ENCODE measurements around the gene DOCK3. TPM values are rescaled to one million over a fixed set of nuclear protein-coding genes. Genes with fewer than 3 reads are reported as not detected.
"Not testable (repeated sequence)": the region's sequence is repeated elsewhere in the genome, so short reads cannot be mapped to it uniquely, and the experiment has no call there.

DOCK3 gene
- polyA plus RNA-seq, 2 of the 4 experiments (the other 2 are of a cell fraction): 0.40 to 0.46 TPM

DNA sequence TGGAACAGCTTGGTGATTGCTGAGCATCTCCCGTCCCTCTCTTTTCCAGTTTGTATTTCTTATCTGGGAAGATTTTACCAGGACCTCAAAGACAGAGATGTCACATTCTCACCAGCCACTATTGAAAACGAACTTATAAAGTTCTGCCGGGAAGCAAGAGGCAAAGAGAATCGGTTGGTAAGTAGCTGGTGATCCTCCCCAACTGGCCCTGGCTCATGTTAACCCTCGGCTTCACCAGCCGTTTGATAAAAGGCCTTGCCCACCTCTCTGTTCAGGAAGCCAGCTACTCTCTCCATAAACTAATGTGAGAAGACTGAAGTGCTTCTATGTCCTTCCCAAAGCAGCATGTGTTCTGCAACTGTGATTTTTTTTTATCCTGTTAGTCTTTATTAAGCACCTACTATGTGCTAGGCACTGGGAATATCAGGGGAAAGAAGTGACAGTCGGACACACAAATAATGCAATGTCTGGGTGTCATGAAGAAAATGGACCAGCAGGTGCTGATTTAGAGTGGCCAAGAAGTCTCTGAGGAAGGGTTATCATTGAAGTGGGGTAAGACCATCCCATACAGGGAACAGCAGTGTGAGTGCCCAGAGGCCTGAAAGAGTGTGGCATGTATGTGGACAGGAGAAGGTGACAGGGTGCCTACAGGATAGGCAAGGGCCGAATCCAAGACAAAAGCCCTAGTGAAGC, 711.6 kb downstream of the DOCK3 start:
- no peak for DNase-seq (ENCODE audit: low read depth in 1 of 2, low spot score in 1 of 2)
- Histone ChIP-seq H3K4me1 (peaks cover 36% of the 10 kb centered on the region), H3K4me2 (peak overlapping the region; percentile 98), H3K27ac (peak overlapping the region; percentile 85 to 99), H3K4me3 (peak overlapping the region; percentile 95), H3K9me3 (no peaks in the 10 kb centered on the region)
- WGBS (ENCODE audit: missing lambda C conversion rate): 26% methylated on average over 8 of the region's 8 CpGs
- FAIRE-seq: no peak
- CTCF ChIA-PET: interaction anchor here (4.4 to 9.2 kb wide), 2 partner anchors 295 to 772 kb away, joined by 26 to 106 read pairs; partner anchors contain the start of genes CISH and MAPKAPK3
- ATAC-seq: no peak
- no peak for TF ChIP-seq HOXB13 (CRISPR knock-in tag; IDR thresholded peaks at IDR 0.05; ENCODE audit: low read depth)
- TF ChIP-seq FOSL2 (IDR thresholded peaks at IDR 0.05): no peak
- TF ChIP-seq FOSL2 (CRISPR knock-in tag; IDR thresholded peaks at IDR 0.05): no peak
- TF ChIP-seq, protein P1, sequence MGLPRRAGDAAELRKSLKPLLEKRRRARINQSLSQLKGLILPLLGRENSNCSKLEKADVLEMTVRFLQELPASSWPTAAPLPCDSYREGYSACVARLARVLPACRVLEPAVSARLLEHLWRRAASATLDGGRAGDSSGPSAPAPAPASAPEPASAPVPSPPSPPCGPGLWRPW (IDR thresholded peaks at IDR 0.05): no peak
- TF ChIP-seq RCOR1 (IDR thresholded peaks at IDR 0.05; ENCODE audit: low read depth, low read length): no peak
- TF ChIP-seq ZSCAN20 (CRISPR knock-in tag; IDR thresholded peaks at IDR 0.05): no peak
- TF ChIP-seq NR3C1 (IDR thresholded peaks at IDR 0.05): no peak
- TF ChIP-seq CHD4 (IDR thresholded peaks at IDR 0.05; ENCODE audit: borderline replicate concordance): no peak
- TF ChIP-seq NPAS2 (CRISPR knock-in tag; IDR thresholded peaks at IDR 0.05; ENCODE audit: borderline replicate concordance): no peak
- TF ChIP-seq, protein P2, sequence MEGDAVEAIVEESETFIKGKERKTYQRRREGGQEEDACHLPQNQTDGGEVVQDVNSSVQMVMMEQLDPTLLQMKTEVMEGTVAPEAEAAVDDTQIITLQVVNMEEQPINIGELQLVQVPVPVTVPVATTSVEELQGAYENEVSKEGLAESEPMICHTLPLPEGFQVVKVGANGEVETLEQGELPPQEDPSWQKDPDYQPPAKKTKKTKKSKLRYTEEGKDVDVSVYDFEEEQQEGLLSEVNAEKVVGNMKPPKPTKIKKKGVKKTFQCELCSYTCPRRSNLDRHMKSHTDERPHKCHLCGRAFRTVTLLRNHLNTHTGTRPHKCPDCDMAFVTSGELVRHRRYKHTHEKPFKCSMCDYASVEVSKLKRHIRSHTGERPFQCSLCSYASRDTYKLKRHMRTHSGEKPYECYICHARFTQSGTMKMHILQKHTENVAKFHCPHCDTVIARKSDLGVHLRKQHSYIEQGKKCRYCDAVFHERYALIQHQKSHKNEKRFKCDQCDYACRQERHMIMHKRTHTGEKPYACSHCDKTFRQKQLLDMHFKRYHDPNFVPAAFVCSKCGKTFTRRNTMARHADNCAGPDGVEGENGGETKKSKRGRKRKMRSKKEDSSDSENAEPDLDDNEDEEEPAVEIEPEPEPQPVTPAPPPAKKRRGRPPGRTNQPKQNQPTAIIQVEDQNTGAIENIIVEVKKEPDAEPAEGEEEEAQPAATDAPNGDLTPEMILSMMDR (IDR thresholded peaks at IDR 0.05): no peak
- TF ChIP-seq BHLHE40 (IDR thresholded peaks at IDR 0.05; ENCODE audit: low read depth, low read length): no peak
- POLR2A ChIA-PET: interaction anchor here (1.6 kb wide), 1 partner anchor 817 kb away, joined by 9 read pairs; the partner anchor contains the start of gene HEMK1

- H3K4me3 ChIP-seq: peak overlapping the region; percentile 95
- no peak for TF ChIP-seq JUN (IDR thresholded peaks at IDR 0.05)
- no peak for TF ChIP-seq EP300 (IDR thresholded peaks at IDR 0.05)
- TF ChIP-seq FOXS1 (CRISPR knock-in tag; IDR thresholded peaks at IDR 0.05): no peak
- TF ChIP-seq RCOR1 (IDR thresholded peaks at IDR 0.05; ENCODE audit: low read depth, low read length): no peak
- no peak for TF ChIP-seq RNF2 (IDR thresholded peaks at IDR 0.05; ENCODE audit: borderline replicate concordance, low read depth)
- POLR2A ChIA-PET: no interaction called here
- DNase-seq (ENCODE audit: low read depth in 1 of 2, low spot score in 1 of 2): no peak
- no peaks in the 10 kb centered on the region for H3K9me3 ChIP-seq
- CTCF ChIA-PET: interaction anchor here (4.4 to 9.2 kb wide), 2 partner anchors 295 to 773 kb away, joined by 26 to 106 read pairs; partner anchors contain the start of genes CISH and MAPKAPK3
- no peak for ATAC-seq
- peak overlapping the region; percentile 98 for H3K4me2 ChIP-seq
- FAIRE-seq: no peak
- H3K4me1 ChIP-seq: peaks cover 36% of the 10 kb centered on the region
- H3K27ac ChIP-seq: no peak overlapping the region; a peak in 1 of 6 replicates
- WGBS (ENCODE audit: missing lambda C conversion rate): 80% methylated on average over 5 of the region's 5 CpGs
These were observed 712.1 kb downstream of the DOCK3 start for GRCh38 chr3:51386852-51387229.

GRCh38 chr3:51387281-51387680, 712.6 kb downstream of the DOCK3 start:
- FAIRE-seq; H3K4me3 ChIP-seq; H3K27ac ChIP-seq; DNase-seq (ENCODE audit: low read depth in 1 of 2, low spot score in 1 of 2); POLR2A ChIA-PET; H3K9me3 ChIP-seq; ATAC-seq: not testable (repeated sequence)
- peak overlapping the region; percentile 98 for H3K4me2 ChIP-seq
- peaks cover 37% of the 10 kb centered on the region for H3K4me1 ChIP-seq
- CTCF ChIA-PET: interaction anchor here (0.6 to 9.2 kb wide), 5 partner anchors 9 to 773 kb away, joined by 3 to 106 read pairs (median 26); partner anchors contain the start of genes CISH, DOCK3 and MAPKAPK3
- 83% methylated on average over 6 of the region's 6 CpGs for WGBS (ENCODE audit: missing lambda C conversion rate)

DNA sequence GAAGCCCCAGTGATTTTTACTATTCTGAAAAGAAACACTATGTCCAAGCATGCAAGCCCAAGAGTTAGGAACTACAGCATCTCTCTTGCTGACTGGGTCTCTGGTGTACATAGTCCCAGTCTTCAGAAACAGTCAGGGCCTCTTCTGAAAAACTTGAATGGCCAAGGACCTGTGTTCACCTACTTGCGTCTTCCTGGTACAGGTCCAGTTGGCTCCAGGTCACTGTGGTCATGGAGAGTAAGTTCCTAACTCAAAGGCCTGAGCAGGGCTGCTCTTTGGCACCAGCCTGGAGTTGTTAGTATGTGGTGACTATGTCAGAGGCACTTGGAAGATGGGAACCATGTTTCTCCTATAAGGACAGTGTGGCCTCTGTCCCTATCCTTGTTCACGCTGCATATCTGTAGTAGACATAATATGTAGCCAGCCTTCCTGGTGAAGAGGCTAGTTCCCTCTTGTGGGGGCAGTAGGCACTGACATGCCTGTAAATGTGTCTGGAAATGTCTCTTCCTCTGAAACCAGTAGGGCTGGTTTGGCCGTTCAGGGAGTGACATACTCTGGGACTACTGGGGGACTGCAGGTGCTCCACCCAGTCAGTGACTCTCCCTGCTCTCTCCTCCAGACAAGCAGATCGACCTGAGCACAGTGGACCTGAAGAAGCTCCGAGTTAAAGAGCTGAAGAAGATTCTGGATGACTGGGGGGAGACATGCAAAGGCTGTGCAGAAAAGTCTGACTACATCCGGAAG, 713.7 kb downstream of the DOCK3 start:
- CTCF ChIA-PET: interaction anchor here (0.6 to 9.2 kb wide), 24 partner anchors 10 to 859 kb away, joined by 3 to 106 read pairs (median 4); partner anchors contain the start of genes CISH, DCAF1 and MAPKAPK3
- peak in 1 of 2 experiments; percentile 43 for DNase-seq (ENCODE audit: low read depth in 1 of 2, low spot score in 1 of 2)
- H3K4me2 ChIP-seq: no peak overlapping the region
- no peak overlapping the region for H3K4me3 ChIP-seq
- no peak for ATAC-seq
- H3K4me1 ChIP-seq: peaks cover 40% of the 10 kb centered on the region
- no peak overlapping the region for H3K27ac ChIP-seq
- no peaks in the 10 kb centered on the region for H3K9me3 ChIP-seq
- no peak for FAIRE-seq
- 64% methylated on average over 4 of the region's 6 CpGs for WGBS (ENCODE audit: missing lambda C conversion rate)
- POLR2A ChIA-PET: no interaction called here
- TF ChIP-seq FOSL2 (IDR thresholded peaks at IDR 0.05): no peak
- no peak for TF ChIP-seq FOSL2 (CRISPR knock-in tag; IDR thresholded peaks at IDR 0.05)
- no peak for TF ChIP-seq GATA3 (IDR thresholded peaks at IDR 0.05; ENCODE audit: borderline replicate concordance)
- TF ChIP-seq FOXS1 (CRISPR knock-in tag; IDR thresholded peaks at IDR 0.05): no peak
- no peak for TF ChIP-seq CHD2 (IDR thresholded peaks at IDR 0.05; ENCODE audit: low read length, partially characterized antibody)
- no peak for TF ChIP-seq BHLHE40 (IDR thresholded peaks at IDR 0.05; ENCODE audit: low read depth, low read length)
- no peak for TF ChIP-seq TP53 (CRISPR knock-in tag; IDR thresholded peaks at IDR 0.05)
- TF ChIP-seq SMC3 (IDR thresholded peaks at IDR 0.05): no peak
- TF ChIP-seq, protein P2 (IDR thresholded peaks at IDR 0.05): no peak
- no peak for TF ChIP-seq SREBF2 (IDR thresholded peaks at IDR 0.05)

Measured in A549 (cell line).